K562 (cell line): ENCODE measurements around the gene PDZK1IP1. TPM values are rescaled to one million over a fixed set of nuclear protein-coding genes. Genes with fewer than 3 reads are reported as not detected.

ENCODE experiments used
- ARID2 ChIP-seq: fragments of 450-650 bp; IDR thresholded peaks from 2 replicates; pipeline ENCODE4 v1.6.1; 2017; ENCODE audit warnings: antibody characterized with exemption, mild to moderate bottlenecking
- ATF1 ChIP-seq, 2 experiments: fragments of 450-650 bp in 1 of 2; IDR thresholded peaks; 2 replicates each; pipeline ENCODE4 v1.6.1; 2016; ENCODE audit warnings: missing compliant biosample characterization in 1 of 2, missing genetic modification characterization in 1 of 2
- ATF6 ChIP-seq: sonication (generic); formaldehyde crosslinking; IDR thresholded peaks from 2 replicates; pipeline ENCODE4 v1.4.0; 2020; ENCODE audit warnings: mild to moderate bottlenecking, missing genetic modification reagents
- BACH1 ChIP-seq: fragments of 200-800 bp; sonication (Bioruptor generic); IDR thresholded peaks from 2 replicates; pipeline ENCODE4 v1.6.1; 2016; ENCODE audit warnings: missing genetic modification characterization, missing compliant biosample characterization
- BCLAF1 ChIP-seq, 2 experiments: fragments of 450-650 bp in 1 of 2; IDR thresholded peaks; 2 replicates each; pipeline ENCODE4 v1.6.1; 2011 to 2017; ENCODE audit warnings: low read depth in 2 of 2, antibody characterized with exemption in 1 of 2, borderline replicate concordance in 1 of 2, low read length in 1 of 2, mild to moderate bottlenecking in 1 of 2, mixed read lengths in 1 of 2; ENCODE audit not compliant: control insufficient read depth in 1 of 2
- EP300 ChIP-seq: IDR thresholded peaks from 2 replicates; pipeline ENCODE4 v1.6.1; 2012; ENCODE audit warnings: low read length, improper control_type of control experiment
- ID3 ChIP-seq, 2 experiments: fragments of 250-450 bp in 1 of 2; fragments of 450-650 bp in 1 of 2; sonication (Bioruptor Pico) in 1 of 2; IDR thresholded peaks; 2 replicates each; pipeline versions ENCODE4 v1.6.1 to v1.8.0; 2016 to 2021; ENCODE audit warnings: mild to moderate bottlenecking in 2 of 2, moderate library complexity in 2 of 2, missing compliant biosample characterization in 1 of 2, missing genetic modification characterization in 1 of 2
- IFI16 ChIP-seq: fragments of 250-450 bp; sonication (Bioruptor Pico); IDR thresholded peaks from 2 replicates; pipeline ENCODE4 v2.1.2; 2022; ENCODE audit warnings: mild to moderate bottlenecking, inconsistent platforms
- LEF1 ChIP-seq: fragments of 450-650 bp; IDR thresholded peaks from 2 replicates; pipeline ENCODE4 v1.6.1; 2016; ENCODE audit warnings: mild to moderate bottlenecking
- OTX1 ChIP-seq: fragments of 450-650 bp; formaldehyde crosslinking; IDR thresholded peaks from 2 replicates; pipeline ENCODE4 v1.4.0; 2022; ENCODE audit warnings: mild to moderate bottlenecking
- RBM17 ChIP-seq: fragments of 200-400 bp; formaldehyde crosslinking; IDR thresholded peaks from 2 replicates; pipeline ENCODE4 v1.6.1; 2017; ENCODE audit warnings: low read depth, mild to moderate bottlenecking, low read length, borderline replicate concordance
- STAT5A ChIP-seq: IDR thresholded peaks from 2 replicates; pipeline ENCODE4 v1.6.1; 2012; ENCODE audit warnings: low read length, inconsistent platforms, borderline replicate concordance
- YY1 ChIP-seq, 3 experiments: IDR thresholded peaks; 2 replicates each; pipeline ENCODE4 v1.6.1; 2011; ENCODE audit warnings: low read length in 2 of 3, mild to moderate bottlenecking in 2 of 3, moderate library complexity in 2 of 3, borderline replicate concordance in 1 of 3, control low read depth in 1 of 3, low read depth in 1 of 3; ENCODE audit not compliant: insufficient read depth in 3 of 3, insufficient replicate concordance in 2 of 3, control insufficient read depth in 1 of 3, insufficient read length in 1 of 3; ENCODE audit errors: extremely low read depth in 1 of 3
- ZMIZ1 ChIP-seq, 2 experiments: fragments of 150-350 bp in 1 of 2; IDR thresholded peaks; 2 replicates each; pipeline ENCODE4 v1.6.1; 2012 to 2016; ENCODE audit warnings: low read depth in 2 of 2, low read length in 2 of 2, mild to moderate bottlenecking in 1 of 2, moderate library complexity in 1 of 2
- ZNF79 ChIP-seq: fragments of 250-450 bp; sonication (Bioruptor Pico); IDR thresholded peaks from 2 replicates; pipeline ENCODE4 v1.4.0; 2020; ENCODE audit warnings: low read depth, mild to moderate bottlenecking, moderate library complexity
- polyA plus RNA-seq, 8 experiments: library from polyadenylated mRNA; depleted of rRNA in 4 of 8; stranded (reverse) in 5 of 8; unstranded in 3 of 8; fragments of >200 nt; fragmentation: Nextera tagmentation in 2 of 8; fragmentation: Illumina TruSeq in 1 of 8; extraction: Ambion mirVana in 2 of 8; extraction: Trizol in 1 of 8; gene quantifications; 2 replicates each; pipeline versions ENCODE4 v1.2.1 to v1.2.3, GENCODE V29; 2011 to 2014; ENCODE audit warnings: inconsistent platforms in 1 of 8, missing spikeins in 1 of 8
- total RNA-seq, 7 experiments: library from RNA; depleted of rRNA in 6 of 7; stranded (reverse); fragments of >200 nt in 6 of 7; fragmentation: Illumina TruSeq in 2 of 7; extraction: Trizol in 2 of 7; gene quantifications; 2 replicates each; pipeline versions ENCODE4 v1.2.1 to v1.2.3, GENCODE V29; 2011 to 2021; ENCODE audit warnings: low replicate concordance in 1 of 7

The PDZK1IP1 gene
- total and polyA plus RNA-seq, 9 of the 15 experiments (the other 6 are each of a cell fraction or from before 2014, with no cell fraction given), result 0.17 to 0.68 (median 0.53) TPM; not detected in 2

- TF ChIP-seq ATF6 (CRISPR knock-in tag) (peak; percentile 89), LEF1 (peak; percentile 100), ARID2 (0 out of 2 replicates have a peak, but pooled peaks have one; percentile 23), BACH1 (tag) (peak; percentile 91), ZNF79 (peak; percentile 82), BCLAF1 (IDR thresholded peaks at IDR 0.05; ENCODE audit: borderline replicate concordance in 1 of 2, control insufficient read depth in 1 of 2, low read depth in 2 of 2, low read length in 1 of 2) (peak in 1 of 2 experiments; percentile 44; a peak in 1 of 4 replicates), YY1 (IDR thresholded peaks at IDR 0.05; ENCODE audit: borderline replicate concordance in 1 of 3, control insufficient read depth in 1 of 3, extremely low read depth in 1 of 3, insufficient read depth in 3 of 3, insufficient read length in 1 of 3, insufficient replicate concordance in 2 of 3, low read depth in 1 of 3, low read length in 2 of 3) (peak in 2 of 3 experiments; percentile 41 to 66), RBM17 (no peak), ATF1 (CRISPR knock-in tag; IDR thresholded peaks at IDR 0.05) (no peak), ATF1 (tag; IDR thresholded peaks at IDR 0.05) (peak; percentile 79), OTX1 (peak; percentile 99), ZMIZ1 (IDR thresholded peaks at IDR 0.05; ENCODE audit: low read depth in 2 of 2, low read length in 2 of 2) (peak in 1 of 2 experiments; percentile 100; a peak in 2 of 4 replicates), IFI16 (CRISPR knock-in tag) (0 out of 2 replicates have a peak, but pooled peaks have one; percentile 10), EP300 (peak; percentile 100), STAT5A (peak; percentile 99), ID3 (CRISPR knock-in tag; IDR thresholded peaks at IDR 0.05) (no peak), ID3 (tag; IDR thresholded peaks at IDR 0.05) (peak; percentile 99)
These were observed 8.5 kb downstream of the PDZK1IP1 start (continued) for GRCh38 chr1:47181095-47181954.
